DOHH2 (cell line): Measurements from ENCODE around the gene RARA.

Source experiments
- H3F3A ChIP-seq: fragments of 200-600 bp; sonication (generic), shearing (Covaris generic); 2 replicates; pipeline ENCODE4 v1.6.0; 2016; ENCODE audit warnings: antibody characterized with exemption, mild to moderate bottlenecking; ENCODE audit not compliant: control insufficient read depth, insufficient read depth
- H3K27ac ChIP-seq: fragments of 200-600 bp; sonication (generic); 2 replicates; pipeline ENCODE4 v1.5.1; 2014; ENCODE audit warnings: low read depth, mild to moderate bottlenecking, low read length, moderate library complexity
- H3K27me3 ChIP-seq: fragments of 200-600 bp; sonication (generic); 2 replicates; pipeline ENCODE4 v1.6.1; 2014; ENCODE audit warnings: mild to moderate bottlenecking, low read length, mixed read lengths; ENCODE audit not compliant: control insufficient read depth
- H3K36me3 ChIP-seq: fragments of 200-600 bp; sonication (generic); 2 replicates; pipeline ENCODE4 v1.6.1; 2014; ENCODE audit warnings: mild to moderate bottlenecking, low read length, moderate library complexity, mixed read lengths; ENCODE audit not compliant: control insufficient read depth
- H3K4me1 ChIP-seq: fragments of 200-600 bp; sonication (generic); 2 replicates; pipeline ENCODE4 v1.6.1; 2014; ENCODE audit warnings: mild to moderate bottlenecking, low read length, mixed read lengths; ENCODE audit not compliant: control insufficient read depth
- H3K4me2 ChIP-seq: fragments of 200-600 bp; sonication (generic); 2 replicates; pipeline ENCODE4 v1.6.0; 2014; ENCODE audit warnings: mild to moderate bottlenecking, low read length, moderate library complexity
- H3K4me3 ChIP-seq: fragments of 200-600 bp; sonication (generic); 2 replicates; pipeline ENCODE4 v1.5.1; 2014; ENCODE audit warnings: mild to moderate bottlenecking, low read length, mixed read lengths
- H3K79me2 ChIP-seq: fragments of 200-600 bp; sonication (generic); 2 replicates; pipeline ENCODE4 v1.6.1; 2014; ENCODE audit warnings: mild to moderate bottlenecking, low read length, mixed read lengths; ENCODE audit not compliant: control insufficient read depth
- H3K9me2 ChIP-seq: fragments of 200-600 bp; sonication (generic); replicated peaks from 2 replicates; pipeline ENCODE4 v1.6.1; 2014; ENCODE audit warnings: mild to moderate bottlenecking, low read length, mixed read lengths; ENCODE audit not compliant: control insufficient read depth
- H3K9me3 ChIP-seq: fragments of 200-600 bp; sonication (generic); 2 replicates; pipeline ENCODE4 v1.6.1; 2014; ENCODE audit warnings: antibody characterized with exemption, low read length, mixed read lengths; ENCODE audit not compliant: control insufficient read depth, insufficient read depth
- H4K20me1 ChIP-seq: fragments of 200-600 bp; sonication (generic); 2 replicates; pipeline ENCODE4 v1.6.0; 2014; ENCODE audit warnings: low read depth, mild to moderate bottlenecking, antibody characterized with exemption, low read length, moderate library complexity; ENCODE audit not compliant: control insufficient read depth, insufficient read depth
- EZH2phosphoT487 ChIP-seq: fragments of 200-600 bp; sonication (generic); IDR thresholded peaks from 2 replicates; pipeline ENCODE4 v1.6.1; 2017; ENCODE audit warnings: borderline replicate concordance, mild to moderate bottlenecking, antibody characterized with exemption, low read length, moderate library complexity, mixed read lengths
- TF ChIP-seq, protein P1 (sequence below): fragments of 200-600 bp; sonication (generic); IDR thresholded peaks from one replicate; pipeline ENCODE4 v1.5.1; 2014; ENCODE audit warnings: antibody characterized with exemption, mild to moderate bottlenecking, low read depth, low read length; ENCODE audit not compliant: poor library complexity, severe bottlenecking

Gene RARA

DNA sequence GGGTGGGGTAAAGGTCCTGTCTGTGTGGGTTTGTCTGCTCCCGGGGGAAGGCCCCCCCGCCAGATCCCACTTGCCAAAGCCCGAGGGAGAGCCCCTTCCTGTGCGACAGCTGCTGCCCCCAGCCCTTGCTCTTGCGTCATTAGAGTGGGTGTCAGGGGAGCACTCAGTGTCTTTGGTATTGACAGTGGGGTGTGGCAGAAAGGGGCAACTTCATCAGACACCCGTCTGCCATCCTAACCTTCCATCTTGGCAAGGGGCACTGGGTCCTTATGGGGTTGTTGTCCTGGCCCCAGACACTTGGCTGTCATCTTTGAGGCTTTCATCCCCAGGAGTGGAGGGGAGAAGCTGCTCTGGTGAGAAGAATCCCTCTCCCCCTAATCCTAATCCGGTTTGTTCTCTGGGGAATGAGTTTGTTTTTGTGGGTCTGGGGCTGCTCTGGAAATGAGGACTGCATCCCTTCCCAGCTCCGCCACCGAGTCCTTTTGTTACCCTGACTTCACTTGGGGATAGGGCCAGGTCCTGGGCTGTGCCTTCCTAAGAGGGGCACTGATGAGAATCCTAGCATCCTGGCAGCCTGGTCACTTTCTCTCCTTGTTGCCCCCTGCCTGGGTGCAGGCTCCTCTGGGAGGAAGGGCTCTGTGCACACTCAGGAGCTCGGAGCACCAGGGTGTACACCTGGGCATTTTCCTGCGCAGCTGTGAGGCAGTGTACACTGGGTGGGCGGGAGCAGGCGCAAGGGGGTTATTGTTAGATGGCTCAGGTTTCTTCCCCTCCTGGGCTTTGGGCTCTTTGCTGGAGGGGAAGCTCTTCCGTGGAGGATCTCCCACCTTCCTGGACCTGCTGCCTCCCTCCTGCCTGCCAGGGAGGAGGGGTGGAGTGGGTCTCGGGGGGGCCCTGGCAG is 34.5 kb downstream of the RARA start:
- peaks cover 12% of the 10 kb centered on the region for H3K79me2 ChIP-seq
- peaks cover 14% of the 10 kb centered on the region for H4K20me1 ChIP-seq
- H3K27me3 ChIP-seq = peaks cover 11% of the 10 kb centered on the region
- no peaks in the 10 kb centered on the region for H3K9me2 ChIP-seq
- no peak overlapping the region for H3K27ac ChIP-seq
- no peaks in the 10 kb centered on the region for H3K9me3 ChIP-seq
- peaks cover 17% of the 10 kb centered on the region for H3F3A ChIP-seq
- H3K4me1 ChIP-seq = peaks cover 98% of the 10 kb centered on the region
- H3K4me3 ChIP-seq = no peak overlapping the region
- no peak for TF ChIP-seq EZH2phosphoT487
- TF ChIP-seq, protein P1, sequence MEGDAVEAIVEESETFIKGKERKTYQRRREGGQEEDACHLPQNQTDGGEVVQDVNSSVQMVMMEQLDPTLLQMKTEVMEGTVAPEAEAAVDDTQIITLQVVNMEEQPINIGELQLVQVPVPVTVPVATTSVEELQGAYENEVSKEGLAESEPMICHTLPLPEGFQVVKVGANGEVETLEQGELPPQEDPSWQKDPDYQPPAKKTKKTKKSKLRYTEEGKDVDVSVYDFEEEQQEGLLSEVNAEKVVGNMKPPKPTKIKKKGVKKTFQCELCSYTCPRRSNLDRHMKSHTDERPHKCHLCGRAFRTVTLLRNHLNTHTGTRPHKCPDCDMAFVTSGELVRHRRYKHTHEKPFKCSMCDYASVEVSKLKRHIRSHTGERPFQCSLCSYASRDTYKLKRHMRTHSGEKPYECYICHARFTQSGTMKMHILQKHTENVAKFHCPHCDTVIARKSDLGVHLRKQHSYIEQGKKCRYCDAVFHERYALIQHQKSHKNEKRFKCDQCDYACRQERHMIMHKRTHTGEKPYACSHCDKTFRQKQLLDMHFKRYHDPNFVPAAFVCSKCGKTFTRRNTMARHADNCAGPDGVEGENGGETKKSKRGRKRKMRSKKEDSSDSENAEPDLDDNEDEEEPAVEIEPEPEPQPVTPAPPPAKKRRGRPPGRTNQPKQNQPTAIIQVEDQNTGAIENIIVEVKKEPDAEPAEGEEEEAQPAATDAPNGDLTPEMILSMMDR = no peak
- H3K4me2 ChIP-seq = no peak overlapping the region
- peaks cover 9% of the 10 kb centered on the region for H3K36me3 ChIP-seq

DNA sequence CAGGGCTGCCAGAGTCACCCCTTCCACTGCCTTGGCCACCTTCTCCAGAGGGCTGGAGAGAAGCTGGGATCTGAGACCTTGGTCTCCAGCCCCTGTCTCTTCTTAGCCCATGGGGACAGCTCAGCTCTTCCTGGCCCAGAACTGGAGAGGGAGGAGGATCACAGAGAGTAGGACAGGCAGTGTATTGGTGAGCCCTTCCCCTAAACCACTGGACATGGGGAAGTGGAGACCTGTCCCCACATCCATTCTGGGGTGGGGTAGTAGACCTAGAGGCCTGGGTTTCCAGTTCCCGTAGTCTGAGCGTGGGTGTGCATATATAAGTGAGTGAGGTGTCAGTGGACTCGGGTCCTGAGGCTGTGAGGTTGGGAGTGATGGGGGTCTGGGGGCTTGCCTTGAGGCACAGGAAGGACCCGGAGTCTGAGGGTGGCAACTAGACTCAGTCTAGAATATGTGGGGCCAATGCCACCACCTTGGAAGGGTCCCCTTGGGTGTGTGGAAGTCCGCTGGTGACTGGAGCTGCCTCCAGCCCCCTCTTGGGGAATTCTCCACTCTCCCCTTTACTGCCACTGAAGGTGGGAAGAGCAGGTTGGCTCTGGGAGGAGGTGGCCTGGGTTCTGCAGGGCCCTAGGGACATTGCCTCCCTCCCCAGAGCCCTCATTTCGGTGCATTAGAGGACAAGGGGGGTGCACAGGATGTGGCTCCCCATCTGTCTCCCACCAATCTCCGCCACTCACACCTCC is 35.6 kb downstream of the RARA start:
- Histone ChIP-seq H3K4me3 (peak overlapping the region; percentile 55), H3K4me2 (peak overlapping the region; percentile 75), H3K27me3 (peaks cover 11% of the 10 kb centered on the region), H4K20me1 (peaks cover 12% of the 10 kb centered on the region), H3K4me1 (peaks cover 87% of the 10 kb centered on the region), H3K79me2 (peaks cover 11% of the 10 kb centered on the region; the same call in 1 of the 2 replicates), H3K27ac (no peak overlapping the region), H3F3A (peaks cover 15% of the 10 kb centered on the region), H3K36me3 (peaks cover 10% of the 10 kb centered on the region), H3K9me3 (no peaks in the 10 kb centered on the region), H3K9me2 (no peaks in the 10 kb centered on the region)
- no peak for TF ChIP-seq EZH2phosphoT487
- TF ChIP-seq, protein P1 = no peak

DNA sequence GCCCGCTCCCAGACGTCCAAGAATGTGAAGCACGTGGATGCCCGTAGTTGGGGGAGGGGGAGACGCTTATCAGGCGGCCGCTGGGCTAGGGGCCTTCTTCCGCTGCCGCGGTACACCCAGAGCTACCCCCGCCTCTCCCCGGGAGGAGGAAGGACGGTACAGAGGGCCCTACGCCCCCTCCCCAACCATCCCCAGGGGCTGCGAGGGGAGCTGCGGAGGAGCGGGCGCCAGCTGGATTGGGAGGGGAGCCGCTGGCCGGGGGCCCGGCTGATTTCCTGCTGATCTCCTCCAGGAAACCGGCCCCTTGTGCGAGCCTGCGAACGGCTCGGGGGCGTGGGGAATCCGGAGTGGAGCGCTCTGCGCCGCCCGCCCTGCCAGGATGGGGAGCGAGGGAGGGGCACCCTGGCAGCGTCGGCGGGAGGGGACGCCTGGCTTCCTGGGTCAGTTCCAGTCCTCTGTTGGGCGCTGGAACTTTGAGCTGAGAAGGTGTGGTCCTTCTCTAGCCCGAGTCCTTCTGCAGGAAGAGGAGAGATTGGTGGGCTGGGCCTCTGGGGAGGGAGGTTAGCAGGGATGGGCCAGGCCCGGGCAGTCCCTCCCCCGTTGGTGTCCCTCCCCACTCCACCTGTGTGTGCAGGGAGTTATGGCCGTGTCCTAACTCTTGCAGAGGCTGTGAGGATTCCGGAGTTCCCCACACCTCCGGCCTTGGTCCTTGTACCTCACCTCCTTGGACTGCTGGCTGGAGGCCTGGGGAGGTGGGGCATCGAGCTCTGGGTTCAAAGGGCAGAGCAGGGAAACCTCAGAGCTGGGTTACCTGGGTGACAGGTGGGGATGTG is 36.4 kb downstream of the RARA start:
- no peaks in the 10 kb centered on the region for H3K9me2 ChIP-seq
- peaks cover 6% of the 10 kb centered on the region for H4K20me1 ChIP-seq
- peaks cover 11% of the 10 kb centered on the region; the same call in 1 of the 2 replicates for H3K79me2 ChIP-seq
- no peak for TF ChIP-seq EZH2phosphoT487
- TF ChIP-seq, protein P1 = no peak
- H3K4me3 ChIP-seq = peak overlapping the region; percentile 55
- peaks cover 11% of the 10 kb centered on the region for H3K27me3 ChIP-seq
- peaks cover 79% of the 10 kb centered on the region for H3K4me1 ChIP-seq
- H3F3A ChIP-seq = peaks cover 12% of the 10 kb centered on the region
- peak overlapping the region; percentile 75 for H3K4me2 ChIP-seq
- H3K9me3 ChIP-seq = no peaks in the 10 kb centered on the region
- H3K27ac ChIP-seq = no peak overlapping the region
- H3K36me3 ChIP-seq = peaks cover 4% of the 10 kb centered on the region; the same call in 1 of the 2 replicates
